Neural progenitor cell (in vitro differentiated cells): Measurements from ENCODE around the gene SLC2A9.

Source experiments
- EZH2 ChIP-seq: fragments of 200-600 bp; sonication (generic); IDR thresholded peaks from 2 replicates; pipeline ENCODE4 v1.6.1; 2017; ENCODE audit warnings: antibody characterized with exemption, mild to moderate bottlenecking, moderate library complexity
- TF ChIP-seq, protein P1 (sequence below): fragments of 200-600 bp; sonication (generic); IDR thresholded peaks from 2 replicates; pipeline ENCODE4 v1.5.1; 2017; ENCODE audit warnings: antibody characterized with exemption, mild to moderate bottlenecking

DNA sequence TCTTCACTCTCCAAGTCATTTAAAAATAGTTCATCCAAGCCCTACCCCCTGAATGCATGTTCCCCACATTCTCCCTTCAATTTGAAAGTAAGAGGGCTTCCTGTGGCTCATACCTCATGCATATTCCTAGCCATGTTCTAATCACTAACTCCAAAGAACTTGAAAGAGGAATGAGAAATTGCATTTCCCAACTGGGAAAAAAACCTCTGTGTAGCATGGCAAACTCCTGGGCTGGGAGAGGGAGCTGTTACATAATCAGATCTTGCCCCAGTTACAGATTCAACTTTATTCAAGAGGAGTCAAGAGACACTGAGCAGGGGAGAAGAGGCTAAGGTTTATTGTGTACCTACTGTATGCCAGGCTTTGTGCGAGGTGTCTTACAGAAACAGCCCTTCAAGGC lies 90.2 kb downstream of the SLC2A9 start:
- TF ChIP-seq, protein P1, sequence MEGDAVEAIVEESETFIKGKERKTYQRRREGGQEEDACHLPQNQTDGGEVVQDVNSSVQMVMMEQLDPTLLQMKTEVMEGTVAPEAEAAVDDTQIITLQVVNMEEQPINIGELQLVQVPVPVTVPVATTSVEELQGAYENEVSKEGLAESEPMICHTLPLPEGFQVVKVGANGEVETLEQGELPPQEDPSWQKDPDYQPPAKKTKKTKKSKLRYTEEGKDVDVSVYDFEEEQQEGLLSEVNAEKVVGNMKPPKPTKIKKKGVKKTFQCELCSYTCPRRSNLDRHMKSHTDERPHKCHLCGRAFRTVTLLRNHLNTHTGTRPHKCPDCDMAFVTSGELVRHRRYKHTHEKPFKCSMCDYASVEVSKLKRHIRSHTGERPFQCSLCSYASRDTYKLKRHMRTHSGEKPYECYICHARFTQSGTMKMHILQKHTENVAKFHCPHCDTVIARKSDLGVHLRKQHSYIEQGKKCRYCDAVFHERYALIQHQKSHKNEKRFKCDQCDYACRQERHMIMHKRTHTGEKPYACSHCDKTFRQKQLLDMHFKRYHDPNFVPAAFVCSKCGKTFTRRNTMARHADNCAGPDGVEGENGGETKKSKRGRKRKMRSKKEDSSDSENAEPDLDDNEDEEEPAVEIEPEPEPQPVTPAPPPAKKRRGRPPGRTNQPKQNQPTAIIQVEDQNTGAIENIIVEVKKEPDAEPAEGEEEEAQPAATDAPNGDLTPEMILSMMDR, result no peak
- no peak for TF ChIP-seq EZH2
